NCI-H446 (cell line): Measurements from ENCODE around the gene TET1.
"Not testable (repeated sequence)": the region's sequence is repeated elsewhere in the genome, so short reads cannot be mapped to it uniquely, and the experiment has no call there.

Experiments used
- DNase-seq, 2 experiments: peaks; one replicate each; lab custom pipeline; 2025; lab: John Stamatoyannopoulos, UW

The TET1 gene

DNA sequence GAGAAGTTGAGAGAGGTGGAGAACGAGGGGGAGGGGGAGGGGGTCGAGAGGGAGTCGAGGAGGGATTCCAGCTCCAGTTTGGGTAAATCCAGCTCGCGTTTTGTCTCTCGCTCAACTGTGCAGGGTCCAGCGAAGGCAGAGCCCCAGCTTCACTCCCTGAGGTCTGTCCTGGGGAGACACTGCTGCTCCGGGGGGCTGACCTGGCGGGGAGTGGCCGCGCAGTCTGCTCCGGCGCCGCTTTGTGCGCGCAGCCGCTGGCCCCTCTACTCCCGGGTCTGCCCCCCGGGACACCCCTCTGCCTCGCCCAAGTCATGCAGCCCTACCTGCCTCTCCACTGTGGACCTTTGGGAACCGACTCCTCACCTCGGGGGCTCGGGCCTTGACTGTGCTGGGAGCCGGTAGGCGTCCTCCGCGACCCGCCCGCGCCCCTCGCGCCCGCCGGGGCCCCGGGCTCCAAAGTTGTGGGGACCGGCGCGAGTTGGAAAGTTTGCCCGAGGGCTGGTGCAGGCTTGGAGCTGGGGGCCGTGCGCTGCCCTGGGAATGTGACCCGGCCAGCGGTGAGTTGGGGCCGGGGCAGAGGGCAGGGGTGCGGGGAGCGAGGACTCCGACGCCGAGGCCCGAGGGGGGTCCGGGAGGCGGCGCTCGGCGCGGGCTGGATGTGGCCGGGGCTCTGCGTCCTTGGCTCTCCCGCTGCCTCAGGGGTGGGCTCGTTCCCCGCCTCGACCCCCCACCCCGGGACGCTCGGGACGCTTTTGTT is at the start of gene TET1:
TSS of gene TET1 (plus strand) at position 152 of the 757 bp plus-strand sequence. CDS start 12,002 bp downstream, outside the sequence.
- DNase-seq, result peak in 1 of 2 experiments; percentile 64

DNA sequence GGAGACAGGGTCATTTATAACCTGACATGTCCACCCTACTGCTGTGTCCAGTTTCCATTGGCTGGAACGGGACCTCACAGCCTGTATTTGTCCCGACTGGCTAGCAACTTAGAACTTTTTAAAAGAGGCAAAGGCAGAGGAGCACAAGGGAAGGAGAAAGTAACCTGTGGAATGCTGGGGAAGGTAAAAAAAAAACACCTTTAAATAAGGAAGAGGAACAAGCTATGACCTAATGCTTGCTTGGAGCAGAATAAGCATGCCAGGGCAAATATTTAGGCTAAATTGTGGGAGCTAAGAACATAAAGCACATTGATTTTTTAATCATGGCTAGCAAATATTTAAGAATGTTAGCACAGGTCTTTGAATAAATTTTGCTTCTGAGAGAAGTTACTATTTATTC is 43.9 kb upstream of the TET1 start:
- DNase-seq, result not testable (repeated sequence)

GRCh38 chr10:68516766-68517165 is 43.4 kb upstream of the TET1 start:
- DNase-seq, result no peak

- no peak for DNase-seq
Measured at GRCh38 chr10:68517188-68517587, 42.9 kb upstream of the TET1 start.

GRCh38 chr10:68518609-68519008 is 41.5 kb upstream of the TET1 start:
- not testable (repeated sequence) for DNase-seq

DNA sequence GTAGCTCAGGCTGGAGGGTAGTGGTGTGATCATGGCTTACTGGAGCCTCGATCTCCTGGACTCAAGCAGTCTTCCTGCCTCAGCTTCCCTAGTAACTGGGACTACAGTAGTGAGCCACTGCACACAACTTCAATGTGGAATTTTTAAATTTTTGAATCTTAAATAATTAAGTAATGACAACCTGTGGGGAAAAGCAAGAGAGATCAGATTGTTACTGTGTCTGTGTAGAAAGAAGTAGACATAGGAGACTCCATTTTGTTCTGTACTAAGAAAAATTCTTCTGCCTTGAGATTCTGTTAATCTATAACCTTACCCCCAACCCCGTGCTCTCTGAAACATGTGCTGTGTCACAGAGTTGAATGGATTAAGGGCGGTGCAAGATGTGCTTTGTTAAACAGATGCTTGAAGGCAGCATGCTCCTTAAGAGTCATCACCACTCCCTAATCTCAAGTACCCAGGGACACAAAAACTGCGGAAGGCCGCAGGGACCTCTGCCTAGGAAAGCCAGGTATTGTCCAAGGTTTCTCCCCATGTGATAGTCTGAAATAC is 34.6 kb upstream of the TET1 start:
- not testable (repeated sequence) for DNase-seq

DNA sequence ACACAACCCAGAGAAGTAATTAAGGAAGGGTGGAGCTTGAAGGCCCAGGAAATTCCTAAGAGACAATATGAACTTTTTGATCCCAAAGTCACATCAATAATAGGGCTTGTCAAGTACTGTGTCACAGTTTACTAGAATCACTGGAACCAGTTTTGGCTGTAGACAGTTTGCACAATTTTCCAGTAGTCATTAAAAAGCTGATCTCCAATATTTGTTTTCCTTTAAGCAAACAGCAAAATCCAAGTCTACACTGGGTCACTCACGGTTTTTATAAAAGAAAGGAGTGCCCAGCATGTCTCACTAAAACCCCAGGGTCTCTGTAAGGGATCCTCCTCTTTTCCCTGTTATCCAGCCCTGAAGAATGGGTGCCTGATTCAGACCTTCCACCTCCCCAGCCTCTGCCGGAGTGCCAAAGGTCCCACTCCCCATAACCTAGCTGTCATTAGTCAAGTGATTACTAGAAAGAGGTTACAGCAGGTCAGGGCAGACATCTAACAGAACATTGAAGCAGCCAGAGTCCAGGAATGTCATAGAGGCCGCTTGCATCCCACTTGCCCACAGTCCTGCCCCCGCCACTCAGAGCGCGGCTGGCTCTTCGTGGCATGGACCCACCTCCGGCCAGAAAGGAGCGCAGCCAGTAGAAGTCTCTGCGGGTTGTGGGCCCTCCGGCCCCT is 33.4 kb upstream of the TET1 start:
- no peak for DNase-seq

- DNase-seq, result no peak
Measured at GRCh38 chr10:68536973-68537372, 23.2 kb upstream of the TET1 start.

DNA sequence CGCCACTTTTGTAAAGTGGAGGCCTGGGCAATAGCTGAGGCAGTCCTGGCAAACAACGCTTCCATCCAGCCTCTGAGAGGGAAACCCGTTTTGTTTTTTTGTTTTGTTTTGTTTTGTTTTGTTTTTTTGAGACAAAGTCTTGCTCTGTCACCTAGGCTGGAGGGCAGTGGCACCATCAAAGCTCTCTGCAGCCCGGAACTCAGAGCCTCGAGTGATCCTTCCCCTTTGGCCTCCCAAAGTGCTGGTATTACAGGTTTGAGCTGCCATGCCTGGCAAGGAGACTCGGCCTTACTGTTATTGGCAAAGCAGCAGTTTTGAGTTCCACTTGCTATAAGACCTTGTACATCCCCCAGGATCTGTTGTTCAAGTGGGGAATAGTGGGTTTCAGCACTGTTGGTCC is 22.3 kb upstream of the TET1 start:
- DNase-seq, result no peak

- no peak for DNase-seq
Measured at GRCh38 chr10:68543004-68543918, 16.9 kb upstream of the TET1 start.

DNA sequence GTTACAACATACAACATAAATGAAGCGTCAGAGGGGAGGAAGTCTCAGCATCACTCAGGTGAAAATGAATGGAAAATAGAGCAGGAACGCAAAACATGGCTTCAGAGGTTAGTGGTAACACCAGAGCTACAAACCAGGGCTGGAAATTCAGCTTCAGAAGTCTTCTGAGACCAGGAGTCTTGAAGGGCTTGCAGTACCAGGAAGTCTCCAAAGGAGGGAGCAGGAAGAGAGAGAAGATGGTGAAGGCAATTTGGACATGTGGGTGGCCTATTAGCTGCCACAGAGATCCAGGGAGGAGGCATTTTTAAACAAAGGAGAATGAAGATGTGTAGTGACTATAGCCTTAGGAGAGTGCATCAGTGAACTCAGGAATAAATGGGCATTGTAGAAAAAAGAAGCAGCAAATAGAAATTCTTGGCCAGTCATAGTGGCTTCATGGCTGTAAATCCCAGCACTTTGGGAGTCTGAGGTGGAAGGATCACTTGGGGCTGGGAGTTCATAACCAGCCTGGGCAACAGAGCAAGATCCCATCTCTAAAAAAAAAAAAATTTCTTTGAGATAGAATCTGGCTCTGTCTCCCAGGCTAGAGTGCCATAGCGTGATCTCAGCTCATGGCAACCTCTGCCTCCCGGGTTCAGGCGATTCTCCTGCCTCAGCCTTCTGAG is 9.3 kb upstream of the TET1 start:
- DNase-seq, result peak; percentile 27 to 69

DNA sequence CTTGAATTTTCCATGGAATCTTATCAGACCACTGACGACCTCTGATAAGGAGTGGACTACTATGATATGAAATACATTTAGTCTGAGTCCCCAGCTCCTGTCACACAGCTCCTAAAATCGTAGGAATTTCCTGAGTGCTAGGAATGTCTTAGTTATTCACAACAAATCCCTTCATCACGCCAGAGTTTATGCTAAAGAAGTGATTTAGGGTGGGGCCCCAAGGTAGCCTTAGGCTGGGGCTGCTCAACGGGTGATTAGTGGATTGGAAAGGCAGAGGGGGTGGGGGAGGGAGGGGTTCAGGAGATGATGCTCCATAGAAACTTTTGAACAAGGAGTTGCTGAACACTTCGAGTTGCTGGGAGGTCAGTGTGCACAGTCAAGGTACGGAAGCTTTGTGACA is 7.0 kb upstream of the TET1 start:
- no peak for DNase-seq

GRCh38 chr10:68553599-68553998 is 6.5 kb upstream of the TET1 start:
- no peak for DNase-seq

DNA sequence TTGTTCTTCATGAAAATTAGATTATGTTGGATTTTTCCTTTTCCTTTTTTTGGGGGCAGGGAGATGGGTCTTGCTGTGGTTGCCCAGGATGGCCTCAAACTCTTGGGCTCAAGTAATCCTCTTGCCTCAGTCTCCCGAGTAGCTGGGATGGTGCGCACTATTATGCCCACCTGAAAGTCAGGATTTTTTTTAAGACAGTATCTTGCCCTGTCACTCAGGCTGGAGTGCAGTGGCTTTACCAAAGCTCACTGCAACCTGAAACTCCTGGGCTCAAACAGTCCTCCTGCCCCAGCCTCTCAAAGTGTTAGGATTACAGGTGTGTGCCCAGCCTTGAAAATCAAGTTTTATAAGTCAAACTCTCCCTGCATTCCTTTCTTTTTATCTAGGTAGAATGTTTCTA is 1.7 kb upstream of the TET1 start:
- no peak for DNase-seq

GRCh38 chr10:68559251-68559650 is 886 bp upstream of the TET1 start:
- no peak for DNase-seq

DNA sequence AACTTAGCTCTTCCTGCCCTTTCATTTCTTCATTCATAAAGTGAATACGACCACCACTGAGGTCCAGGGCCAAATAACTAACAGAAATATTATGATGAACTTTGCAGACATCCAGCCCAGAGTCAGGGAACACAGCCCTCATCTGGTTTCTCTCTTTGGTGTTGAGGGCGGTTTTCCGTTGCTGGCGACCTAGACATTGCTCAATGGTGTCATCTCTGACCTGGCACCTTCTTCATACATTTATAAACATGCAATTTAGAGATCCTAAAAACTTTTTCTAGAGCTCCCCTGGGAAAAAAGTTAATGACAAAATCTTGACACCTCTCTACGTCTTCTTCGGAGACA is 324 bp upstream of the TET1 start:
- no peak for DNase-seq

DNA sequence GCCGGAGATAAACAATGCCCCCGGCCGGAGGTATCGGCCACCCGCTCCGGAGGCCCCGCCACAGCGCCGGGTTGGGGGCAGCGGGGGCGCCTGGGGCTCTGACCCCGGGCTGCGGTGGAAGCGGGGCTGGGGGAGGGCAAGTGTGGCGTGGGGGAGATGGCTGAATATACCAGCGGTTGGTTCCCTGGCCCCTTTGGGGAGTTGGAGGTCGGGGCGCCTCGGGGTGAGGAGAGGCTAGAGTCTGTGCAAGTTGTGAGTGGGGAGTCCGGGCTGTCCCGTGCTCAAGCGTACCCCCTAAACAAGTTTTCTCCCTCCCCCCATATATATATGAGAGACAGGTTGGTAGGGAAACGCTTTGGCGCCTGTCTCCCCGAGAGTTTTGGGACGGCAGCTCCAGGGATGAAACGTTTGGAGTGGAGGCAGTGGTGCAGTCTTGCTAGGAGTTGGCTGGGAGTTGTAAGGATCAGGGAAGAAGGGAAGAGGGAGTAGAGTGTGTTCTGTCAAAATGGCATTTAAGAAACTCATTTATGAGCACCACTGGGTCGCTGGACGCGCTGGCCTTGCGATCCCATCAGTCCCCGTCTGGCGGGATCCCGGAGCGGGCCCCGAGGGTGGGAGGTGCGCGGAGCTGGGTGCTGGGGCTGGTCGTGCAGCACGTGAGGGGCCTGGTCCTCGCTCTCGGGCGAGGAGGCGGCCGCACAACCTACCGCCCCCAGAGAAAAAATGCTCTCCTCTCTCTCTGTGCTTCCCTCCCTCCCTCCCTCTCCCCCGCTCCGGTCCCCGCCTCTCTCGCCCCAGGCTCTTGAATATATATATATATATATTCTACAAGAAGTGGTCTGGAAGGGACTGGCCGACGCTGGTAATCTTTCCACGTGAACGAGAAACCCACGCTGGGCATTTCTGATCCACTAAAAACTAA is 1.1 kb downstream of the TET1 start:
- DNase-seq, result peak in 1 of 2 experiments; percentile 22

DNA sequence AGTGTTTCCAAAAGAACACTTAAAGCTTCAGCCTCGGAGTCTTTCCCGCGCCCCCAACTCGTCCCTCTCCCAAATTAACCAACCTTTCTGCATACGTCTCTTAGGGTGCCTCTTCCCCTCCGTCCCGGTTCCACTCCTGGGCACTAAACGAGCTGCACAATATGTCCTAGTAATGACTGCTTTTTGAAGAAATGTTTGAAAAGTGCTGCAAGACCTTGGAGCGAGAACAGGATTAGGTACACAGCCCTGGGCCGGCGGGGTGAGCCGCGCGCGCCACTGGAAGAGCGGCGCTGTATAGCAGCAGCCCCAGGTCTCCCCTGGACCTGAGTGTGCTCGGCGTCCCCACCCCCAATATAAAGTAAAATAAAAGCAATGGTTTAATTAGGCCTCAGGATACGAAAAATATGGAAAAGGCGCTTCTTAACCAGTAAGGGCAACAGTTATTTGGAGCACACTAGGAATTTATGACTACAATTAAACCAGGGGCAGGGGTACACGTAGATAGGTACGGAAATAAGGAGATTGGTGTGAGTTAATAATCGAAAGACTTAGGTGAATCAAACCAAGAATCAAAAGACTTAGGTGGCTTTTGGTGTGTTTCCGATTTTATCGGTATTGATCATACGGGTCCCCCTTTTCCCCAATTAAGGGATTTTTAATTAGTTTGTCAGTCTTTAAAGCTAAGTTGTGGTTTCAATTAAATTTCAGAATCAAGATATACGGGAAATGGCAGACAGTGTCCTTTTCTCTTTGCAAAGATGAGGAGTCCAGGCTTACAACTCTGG is 1.9 kb downstream of the TET1 start:
- no peak for DNase-seq

DNA sequence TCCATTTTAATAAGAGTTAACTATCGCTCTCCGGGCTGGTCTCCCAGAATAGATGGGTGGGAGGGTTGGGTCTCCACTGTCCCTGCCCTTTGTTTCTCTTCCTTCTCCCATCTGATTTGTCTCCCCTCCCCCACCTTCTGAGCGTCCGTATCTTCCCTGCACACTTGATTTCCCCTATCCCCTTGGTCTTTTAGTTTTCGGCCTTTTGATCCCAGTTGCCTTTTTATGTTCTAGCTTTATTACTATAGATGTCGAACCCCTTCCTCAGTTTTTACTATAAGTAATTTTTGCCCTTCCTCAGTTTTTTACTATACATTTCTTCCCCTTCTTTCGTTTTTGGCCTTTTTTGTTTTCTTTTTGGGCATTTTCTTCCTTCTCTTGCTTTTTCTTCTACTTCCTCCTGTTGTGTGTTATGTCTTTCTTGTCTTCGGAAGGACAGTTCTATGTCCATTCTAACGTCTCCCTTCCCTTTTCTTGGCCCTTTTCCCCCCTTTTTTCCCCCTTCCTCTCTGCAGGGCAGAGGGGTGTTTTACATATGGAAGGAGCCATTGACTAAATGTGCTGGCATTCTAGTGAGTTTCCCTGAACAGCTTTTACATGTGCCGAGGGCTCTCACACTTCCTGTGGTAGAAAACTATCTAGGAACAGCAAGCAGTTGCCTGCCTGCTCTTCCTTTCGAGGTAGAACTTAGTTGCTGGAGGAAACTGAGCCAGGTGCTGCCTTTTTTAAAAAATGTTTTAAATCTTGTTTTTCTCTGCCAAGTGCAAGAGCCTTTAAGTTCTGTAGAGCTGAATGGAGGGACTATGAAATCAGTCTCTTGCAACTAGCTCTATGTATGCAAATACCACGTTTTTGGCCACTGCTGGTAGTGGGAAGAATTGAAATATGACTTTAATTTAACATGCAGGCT is 2.8 kb downstream of the TET1 start:
- DNase-seq, result peak in 1 of 2 experiments; percentile 2
